Gastroesophageal sphincter (tissue), 3 donors: ENCODE data around the gene KLHDC8B.

Experiments
- CTCF ChIP-seq, 4 experiments: fragments of 200-600 bp in 2 of 4; fragments of 450-650 bp in 2 of 4; sonication (generic) in 1 of 4; IDR thresholded peaks; one replicate each; pipeline ENCODE4 v1.5.1; 2017 to 2019; ENCODE audit warnings: antibody characterized with exemption in 4 of 4, mild to moderate bottlenecking in 2 of 4, moderate library complexity in 2 of 4
- EP300 ChIP-seq: sonication (generic); formaldehyde crosslinking; IDR thresholded peaks from one replicate; pipeline ENCODE4 v1.6.1; 2017; ENCODE audit warnings: antibody characterized with exemption, mild to moderate bottlenecking
- POLR2A ChIP-seq, 2 donors: fragments of 450-650 bp; IDR thresholded peaks; one replicate each; pipeline ENCODE4 v1.6.1; 2017; ENCODE audit warnings: antibody characterized with exemption in 2 of 2, mild to moderate bottlenecking in 2 of 2, moderate library complexity in 1 of 2
- POLR2AphosphoS5 ChIP-seq: sonication (generic); formaldehyde crosslinking; IDR thresholded peaks from one replicate; pipeline ENCODE4 v1.6.1; 2017; ENCODE audit warnings: antibody characterized with exemption

- TF ChIP-seq CTCF (IDR thresholded peaks at IDR 0.05) (no peak), POLR2A (IDR thresholded peaks at IDR 0.05) (no peak), POLR2AphosphoS5 (no peak), EP300 (no peak)
These were observed 12.5 kb downstream of the KLHDC8B start for GRCh38 chr3:49183873-49184272.
